NOMO-1 treated with DMSO at 0.1 percent for 48 hours (cell line): Measurements from ENCODE around the gene TEX22.

Experiments used
- DNase-seq: peaks from one replicate; lab custom pipeline; 2025; ENCODE audit not compliant: unreplicated experiment; lab: John Stamatoyannopoulos, UW

TEX22 gene

GRCh38 chr14:105398726-105399465, 558 bp downstream of the TEX22 start:
- DNase-seq, result peak; percentile 61

- DNase-seq, result no peak
Observed at GRCh38 chr14:105399466-105399775, 1.1 kb downstream of the TEX22 start.

GRCh38 chr14:105400016-105400415, 1.7 kb downstream of the TEX22 start:
- DNase-seq, result no peak

GRCh38 chr14:105401699-105402098, 3.4 kb downstream of the TEX22 start:
- no peak for DNase-seq

GRCh38 chr14:105408592-105408991, 10.3 kb downstream of the TEX22 start:
- DNase-seq, result no peak

GRCh38 chr14:105409364-105409763, 11.0 kb downstream of the TEX22 start:
- peak; percentile 25 for DNase-seq

GRCh38 chr14:105410642-105411016, 12.3 kb downstream of the TEX22 start:
- no peak for DNase-seq

GRCh38 chr14:105411017-105411941, 12.9 kb downstream of the TEX22 start:
- DNase-seq, result no peak

- DNase-seq, result no peak
Observed at GRCh38 chr14:105411985-105412770, 13.8 kb downstream of the TEX22 start.

- no peak for DNase-seq
Observed at GRCh38 chr14:105412771-105413543, 14.6 kb downstream of the TEX22 start.

GRCh38 chr14:105413544-105413886, 15.2 kb downstream of the TEX22 start:
- DNase-seq, result no peak

GRCh38 chr14:105414456-105415371, 16.4 kb downstream of the TEX22 start:
- DNase-seq, result peak; percentile 72

- no peak for DNase-seq
Observed at GRCh38 chr14:105415481-105416428, 17.4 kb downstream of the TEX22 start.

- no peak for DNase-seq
Observed at GRCh38 chr14:105416671-105417070, 18.3 kb downstream of the TEX22 start.

GRCh38 chr14:105417690-105418121, 19.4 kb downstream of the TEX22 start:
- DNase-seq, result no peak

GRCh38 chr14:105418269-105419194, 20.2 kb downstream of the TEX22 start:
- no peak for DNase-seq
